Frontal cortex (tissue), 4 donors: ENCODE results near the gene EPHX1. TPM values are rescaled to one million over a fixed set of nuclear protein-coding genes. Genes with fewer than 3 reads are reported as not detected.
"Not testable (repeated sequence)": the region's sequence is repeated elsewhere in the genome, so short reads cannot be mapped to it uniquely, and the experiment has no call there.

Source experiments
- DNase-seq, 2 donors: peaks; one replicate each; pipeline ENCODE4 v3.0.0; 2012; ENCODE audit warnings: low spot score in 2 of 2
- FAIRE-seq: peaks from 2 replicates; lab custom pipeline; 2012; peaks lifted over from hg19 to GRCh38; lab: Jason Lieb, UNC
- total RNA-seq: library from RNA; depleted of rRNA; stranded (reverse); fragments of >200 nt; gene quantifications from one replicate; pipeline ENCODE4 v1.2.3, GENCODE V29; 2014
- donor health status: control.
- donor health status: control.
- donor health status: control.

The EPHX1 gene
- total RNA-seq, 1 donor from 2014 or later, result 4.5 TPM

DNA sequence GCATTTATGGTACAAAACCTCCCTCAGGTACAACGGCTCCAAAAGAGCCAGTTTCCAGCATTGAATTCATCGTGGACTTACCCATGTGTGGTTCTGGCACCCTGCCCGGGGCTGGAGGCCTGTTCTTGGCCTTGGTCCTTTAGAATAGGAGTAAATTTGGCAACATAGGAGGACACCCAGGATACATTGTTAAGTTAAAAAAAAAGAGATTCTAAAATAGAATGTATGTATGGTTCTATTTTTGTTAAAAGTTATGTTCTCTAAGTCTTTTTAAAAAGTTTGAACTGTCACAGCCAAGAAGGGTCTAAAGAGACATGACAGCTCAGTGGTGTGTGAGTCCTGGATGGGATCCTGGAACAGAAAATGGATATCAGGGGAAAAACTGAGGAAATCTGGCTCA, 25.9 kb downstream of the EPHX1 start:
- no peak for FAIRE-seq
- no peak for DNase-seq

DNA sequence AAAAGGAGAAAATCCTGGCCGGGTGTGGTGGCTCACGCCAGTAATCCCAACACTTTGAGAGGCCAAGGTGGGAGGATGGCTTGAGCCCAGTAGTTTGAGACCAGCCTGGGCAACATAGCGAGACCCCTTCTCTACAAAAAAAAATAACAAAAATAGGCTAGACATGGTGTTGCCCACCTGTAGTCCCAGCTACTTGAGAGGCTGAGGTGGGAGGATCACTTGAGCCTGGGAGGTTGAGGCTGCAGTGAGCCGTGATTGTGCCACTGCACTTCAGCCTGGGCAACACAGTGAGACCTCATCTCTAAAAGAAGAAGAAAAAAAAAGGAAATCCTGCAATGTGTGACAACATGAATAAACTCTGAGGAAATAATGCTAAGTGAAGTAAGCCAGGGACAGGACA, 26.4 kb downstream of the EPHX1 start:
- DNase-seq, FAIRE-seq: not testable (repeated sequence)

- DNase-seq (no peak), FAIRE-seq (no peak)
Observed at GRCh38 chr1:225838793-225839192, 28.9 kb downstream of the EPHX1 start.

- FAIRE-seq (no peak), DNase-seq (no peak)
Observed at GRCh38 chr1:225840223-225840610, 30.3 kb downstream of the EPHX1 start.

DNA sequence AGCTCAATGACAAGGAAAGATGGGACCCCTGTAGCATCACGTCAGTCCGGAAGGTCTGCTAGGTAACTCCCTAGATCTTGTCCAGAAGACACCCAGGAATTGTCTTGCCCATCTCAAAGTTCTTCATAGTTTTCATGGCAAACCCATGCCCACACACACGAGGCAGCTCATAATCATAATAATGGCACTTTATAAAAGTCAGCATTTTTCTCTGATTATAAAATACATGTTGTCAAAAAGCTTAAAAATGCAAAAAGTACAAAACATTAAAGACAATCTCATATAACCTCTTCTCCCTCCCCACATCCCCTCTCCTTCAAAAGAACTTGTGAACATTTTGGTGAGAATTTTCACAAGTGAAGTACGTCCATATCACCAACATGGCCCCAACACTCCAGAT, 30.8 kb downstream of the EPHX1 start:
- FAIRE-seq (no peak), DNase-seq (no peak)

- DNase-seq (no peak), FAIRE-seq (no peak)
Observed at GRCh38 chr1:225842074-225842473, 32.1 kb downstream of the EPHX1 start.

DNA sequence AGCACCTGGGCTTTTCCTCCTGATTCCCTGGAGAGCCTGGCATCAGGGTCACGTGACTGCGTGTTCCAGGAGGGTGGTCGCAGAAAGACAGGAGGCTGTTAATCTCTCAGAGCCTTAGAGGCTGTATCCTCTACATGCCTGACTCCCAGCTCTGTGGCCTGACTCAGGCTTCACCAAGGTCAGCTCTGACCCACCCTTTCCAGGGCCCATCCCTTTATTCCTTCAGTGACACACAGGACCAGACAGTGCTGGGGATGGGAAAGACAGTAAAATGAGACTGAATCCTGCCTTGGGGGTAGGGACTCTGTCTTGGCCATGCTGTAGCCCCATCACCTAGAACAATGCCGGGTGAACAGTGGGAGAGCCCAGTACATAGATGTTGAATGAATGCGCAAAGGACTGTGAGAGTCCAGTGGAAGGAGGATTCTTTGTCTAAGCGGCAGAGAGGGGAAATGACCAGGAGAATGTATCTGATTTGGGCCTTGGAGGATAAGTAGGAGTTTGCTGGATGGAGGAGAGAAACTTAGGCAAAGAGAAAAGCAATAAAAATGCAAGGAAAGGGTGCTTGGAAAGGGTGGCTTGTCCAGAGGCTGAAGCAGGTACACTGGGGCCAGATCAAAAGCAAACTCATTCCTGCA, 33.0 kb downstream of the EPHX1 start:
- no peak for FAIRE-seq
- DNase-seq, result no peak

DNA sequence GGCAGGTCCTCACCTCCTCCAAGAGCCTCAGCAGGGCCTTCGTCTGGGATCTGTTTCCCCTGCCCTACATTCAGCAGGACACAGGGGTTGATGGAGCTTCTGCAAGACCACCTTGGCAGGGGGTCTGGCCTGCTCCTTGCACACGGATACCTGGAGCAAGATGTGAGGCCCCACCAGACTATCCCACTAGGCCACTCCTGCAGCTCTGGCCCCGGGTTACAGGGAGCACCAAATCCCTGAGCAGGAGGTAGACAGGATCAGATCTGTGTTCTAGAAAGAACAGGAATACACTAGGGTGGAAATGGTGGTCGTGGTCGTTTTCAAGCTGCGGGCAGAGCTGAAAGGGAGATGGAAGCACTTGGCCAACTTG, 33.5 kb downstream of the EPHX1 start:
- FAIRE-seq (no peak), DNase-seq (no peak)

- FAIRE-seq (no peak), DNase-seq (no peak)
Observed at GRCh38 chr1:225844236-225845061, 34.5 kb downstream of the EPHX1 start.

DNA sequence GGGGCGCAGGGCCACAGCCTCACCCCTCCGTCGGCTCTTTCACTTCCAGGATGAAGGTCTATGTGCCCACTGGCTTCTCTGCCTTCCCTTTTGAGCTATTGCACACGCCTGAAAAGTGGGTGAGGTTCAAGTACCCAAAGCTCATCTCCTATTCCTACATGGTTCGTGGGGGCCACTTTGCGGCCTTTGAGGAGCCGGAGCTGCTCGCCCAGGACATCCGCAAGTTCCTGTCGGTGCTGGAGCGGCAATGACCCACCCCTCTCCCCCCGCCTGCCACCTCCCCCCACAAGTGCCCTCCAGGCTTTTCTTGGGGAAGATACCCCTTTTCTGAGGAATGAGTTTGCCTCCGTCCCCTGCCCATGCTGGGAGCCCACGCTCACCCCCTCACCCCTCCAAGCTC, 35.2 kb downstream of the EPHX1 start:
- no peak for DNase-seq
- no peak for FAIRE-seq

DNA sequence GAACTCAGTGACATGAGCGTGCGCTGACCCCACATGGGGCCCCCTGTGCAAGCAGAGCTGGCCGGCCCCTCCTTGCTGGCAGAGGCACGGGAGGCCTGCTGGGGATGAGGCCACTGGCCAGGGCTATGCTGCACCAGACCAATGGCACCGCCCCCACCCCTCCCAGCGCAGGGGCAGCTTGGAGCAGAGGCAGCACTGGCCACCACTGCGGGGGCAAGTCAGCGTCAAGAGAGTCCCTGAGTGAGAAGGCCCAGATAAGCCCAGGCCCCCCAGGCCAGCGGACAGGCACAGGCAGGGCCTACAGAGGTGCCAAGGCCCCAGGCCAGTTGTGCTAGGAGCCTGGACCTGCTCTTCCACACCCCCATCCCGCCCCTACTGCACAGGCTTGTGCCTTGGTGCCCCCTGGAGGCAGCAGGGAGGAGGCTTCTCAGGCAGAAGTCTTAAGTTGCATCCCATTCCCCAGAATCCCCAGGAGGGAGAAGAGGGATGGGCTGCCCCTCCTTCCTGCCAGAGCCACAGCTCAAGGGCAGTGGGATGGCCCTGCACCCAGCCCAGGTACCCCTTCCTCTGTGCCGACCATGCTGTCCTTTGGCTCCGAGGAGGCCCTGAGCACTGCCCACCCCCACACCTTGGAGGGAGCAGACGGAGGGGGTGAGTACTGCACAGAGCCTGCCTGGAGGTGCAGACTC, 35.8 kb downstream of the EPHX1 start:
- peak in 1 of 2 donors; percentile 48 for DNase-seq
- FAIRE-seq, result no peak

DNA sequence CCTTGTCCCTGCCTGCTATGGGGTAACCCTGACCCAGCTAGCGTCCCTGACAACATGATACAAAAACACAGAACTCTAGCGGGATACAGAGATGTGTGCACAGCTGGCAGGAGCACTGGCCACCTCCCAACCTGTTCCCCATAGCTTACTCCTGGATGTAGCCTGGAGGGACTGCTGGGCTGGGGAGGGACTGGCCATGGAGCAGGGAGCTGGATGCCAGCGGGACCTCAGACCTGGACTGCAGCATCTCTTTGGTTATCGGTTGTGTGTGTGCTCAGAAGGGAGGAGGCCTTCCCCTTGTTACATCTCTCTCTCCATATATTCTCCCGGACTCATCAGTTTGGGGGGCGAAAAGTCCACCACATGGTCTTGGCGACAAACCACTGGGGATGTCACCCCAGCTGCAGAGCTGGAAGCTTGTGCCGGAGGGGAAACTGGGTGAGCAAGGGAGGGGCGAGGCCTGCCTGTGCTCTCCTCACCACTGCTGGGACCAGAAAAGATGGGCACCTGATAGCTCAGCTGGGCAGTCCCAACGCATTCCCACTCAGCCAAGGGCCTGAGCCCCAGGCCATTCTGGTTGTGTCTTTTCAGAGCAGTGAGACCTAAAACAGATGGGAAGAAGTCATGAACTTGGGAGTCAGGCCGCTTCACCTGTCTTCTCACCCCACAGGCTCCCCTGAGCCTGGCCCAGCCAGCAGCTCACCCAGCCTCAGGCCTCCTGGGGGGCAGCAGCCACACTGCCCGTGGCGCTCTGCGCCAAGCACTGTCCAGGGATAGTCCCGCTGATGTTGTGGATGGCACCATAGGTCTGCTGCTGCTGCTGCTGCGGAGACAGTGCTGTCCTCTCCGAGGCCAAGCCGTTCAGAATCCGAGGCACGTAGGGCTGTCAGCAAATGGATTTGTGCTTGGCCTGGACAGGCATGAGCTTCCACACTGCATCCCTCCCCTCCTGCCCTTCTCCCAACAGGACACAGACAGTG, 36.7 kb downstream of the EPHX1 start:
- no peak for DNase-seq
- FAIRE-seq, result no peak

DNA sequence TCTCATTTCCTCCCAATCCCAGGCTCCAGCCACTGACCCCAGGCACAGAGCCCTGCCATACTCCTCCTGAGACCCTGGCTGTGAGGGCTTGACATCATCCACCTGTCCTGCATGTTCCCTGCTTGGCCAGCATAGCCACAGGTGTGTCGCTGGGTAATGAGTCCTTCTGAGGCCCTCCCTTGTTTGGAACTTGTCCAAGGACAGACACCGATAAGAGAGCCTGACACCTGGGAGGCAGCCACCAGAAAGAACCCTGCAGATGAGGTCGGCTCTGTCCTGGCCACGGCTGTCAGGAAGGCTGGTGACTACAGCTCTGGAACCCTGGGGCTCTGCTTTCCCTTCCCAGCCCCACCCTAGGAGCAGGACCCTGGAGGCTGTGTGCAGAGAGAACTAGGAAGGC, 37.7 kb downstream of the EPHX1 start:
- FAIRE-seq (no peak), DNase-seq (no peak)

DNA sequence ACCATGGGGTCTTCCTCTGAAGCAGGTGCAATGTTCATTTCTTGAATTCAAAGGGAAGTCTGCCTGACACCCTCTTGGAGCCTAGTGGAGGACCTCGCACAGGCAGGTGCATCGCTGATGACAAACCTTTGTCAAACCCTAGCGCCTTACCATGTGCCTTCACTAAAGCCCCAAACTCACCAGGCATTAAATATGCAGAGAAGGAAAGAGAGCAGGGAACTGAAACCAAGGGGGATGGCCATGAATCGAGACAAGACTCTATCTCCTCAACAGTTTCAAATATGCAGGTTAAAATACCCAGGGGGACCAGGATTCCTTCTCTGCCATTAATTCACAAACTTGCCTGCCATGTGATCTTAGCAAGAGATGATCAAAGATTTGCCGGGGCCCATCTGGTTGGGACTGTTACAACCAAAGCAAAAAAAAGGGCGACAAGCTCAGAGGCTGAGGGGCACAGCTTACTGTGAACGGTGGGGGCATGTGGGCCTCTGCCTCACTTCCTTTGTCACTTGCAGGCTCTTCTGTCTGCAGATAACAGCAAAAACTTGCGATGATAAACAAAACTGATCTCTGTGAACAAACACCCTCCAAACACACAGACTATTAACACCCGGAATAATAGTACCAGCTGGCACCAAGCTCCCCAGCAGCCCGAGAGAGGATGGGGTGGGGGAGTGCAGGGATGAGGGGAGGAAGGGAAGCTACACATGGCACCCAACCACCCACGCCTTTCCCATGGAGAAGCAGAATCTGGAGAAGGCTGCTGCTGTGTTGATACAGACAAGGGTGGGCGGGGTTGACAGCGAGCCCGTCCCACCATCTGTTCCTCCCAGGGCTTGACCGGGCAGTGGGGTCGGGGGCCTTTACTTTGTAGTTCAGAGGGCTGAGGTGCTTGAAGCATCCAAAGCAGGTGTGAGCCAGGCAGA, 38.4 kb downstream of the EPHX1 start:
- peak in 1 of 2 donors; percentile 48 for DNase-seq
- FAIRE-seq, result no peak

GRCh38 chr1:225849925-225850324, 40.0 kb downstream of the EPHX1 start:
- DNase-seq (no peak), FAIRE-seq (no peak)

- DNase-seq, result no peak
- FAIRE-seq, result no peak
Observed at GRCh38 chr1:225850370-225850769, 40.4 kb downstream of the EPHX1 start.

- FAIRE-seq, result no peak
Observed at GRCh38 chr1:225851805-225852204, 41.9 kb downstream of the EPHX1 start.

GRCh38 chr1:225852413-225853124, 42.6 kb downstream of the EPHX1 start:
- no peak for DNase-seq
- no peak for FAIRE-seq

More at GRCh38 chr1:225851805-225852204, 41.9 kb downstream of the EPHX1 start:
- no peak for DNase-seq
